ENCODE data around the gene CACNA1S.

DNA sequence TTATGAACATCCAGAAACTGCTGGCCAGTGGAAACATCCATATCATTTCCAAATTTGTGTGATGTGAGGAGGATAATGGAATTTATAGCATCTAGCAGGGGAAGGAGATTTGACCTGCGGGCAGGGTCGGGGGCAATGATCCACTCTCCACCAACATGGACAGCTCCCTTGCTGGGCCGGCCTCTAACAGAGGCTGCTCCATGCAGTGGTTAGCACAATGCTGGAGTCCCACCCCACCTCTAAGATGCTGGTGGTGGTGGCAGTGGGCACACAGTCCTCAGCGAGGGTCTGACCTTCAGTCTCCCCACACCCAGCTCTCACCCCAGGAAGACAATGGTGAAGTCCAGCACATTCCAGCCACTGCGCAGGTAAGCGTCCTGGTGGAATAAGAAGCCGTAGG, 18.7 kb downstream of the CACNA1S start:
- TF ChIP-seq, protein P1, sequence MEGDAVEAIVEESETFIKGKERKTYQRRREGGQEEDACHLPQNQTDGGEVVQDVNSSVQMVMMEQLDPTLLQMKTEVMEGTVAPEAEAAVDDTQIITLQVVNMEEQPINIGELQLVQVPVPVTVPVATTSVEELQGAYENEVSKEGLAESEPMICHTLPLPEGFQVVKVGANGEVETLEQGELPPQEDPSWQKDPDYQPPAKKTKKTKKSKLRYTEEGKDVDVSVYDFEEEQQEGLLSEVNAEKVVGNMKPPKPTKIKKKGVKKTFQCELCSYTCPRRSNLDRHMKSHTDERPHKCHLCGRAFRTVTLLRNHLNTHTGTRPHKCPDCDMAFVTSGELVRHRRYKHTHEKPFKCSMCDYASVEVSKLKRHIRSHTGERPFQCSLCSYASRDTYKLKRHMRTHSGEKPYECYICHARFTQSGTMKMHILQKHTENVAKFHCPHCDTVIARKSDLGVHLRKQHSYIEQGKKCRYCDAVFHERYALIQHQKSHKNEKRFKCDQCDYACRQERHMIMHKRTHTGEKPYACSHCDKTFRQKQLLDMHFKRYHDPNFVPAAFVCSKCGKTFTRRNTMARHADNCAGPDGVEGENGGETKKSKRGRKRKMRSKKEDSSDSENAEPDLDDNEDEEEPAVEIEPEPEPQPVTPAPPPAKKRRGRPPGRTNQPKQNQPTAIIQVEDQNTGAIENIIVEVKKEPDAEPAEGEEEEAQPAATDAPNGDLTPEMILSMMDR (IDR thresholded peaks at IDR 0.05; ENCODE audit: low read depth, low read length): no peak
- no peak for TF ChIP-seq EZH2phosphoT487 (IDR thresholded peaks at IDR 0.05; ENCODE audit: low read depth)
